CD4-positive, alpha-beta T cell treated with Interleukin-17A for 1 hour (primary cell): ENCODE measurements around the gene MYL9.

Source experiments
- DNase-seq: peaks from one replicate; pipeline ENCODE4 v3.0.0-alpha.2; 2020

Gene MYL9

DNA sequence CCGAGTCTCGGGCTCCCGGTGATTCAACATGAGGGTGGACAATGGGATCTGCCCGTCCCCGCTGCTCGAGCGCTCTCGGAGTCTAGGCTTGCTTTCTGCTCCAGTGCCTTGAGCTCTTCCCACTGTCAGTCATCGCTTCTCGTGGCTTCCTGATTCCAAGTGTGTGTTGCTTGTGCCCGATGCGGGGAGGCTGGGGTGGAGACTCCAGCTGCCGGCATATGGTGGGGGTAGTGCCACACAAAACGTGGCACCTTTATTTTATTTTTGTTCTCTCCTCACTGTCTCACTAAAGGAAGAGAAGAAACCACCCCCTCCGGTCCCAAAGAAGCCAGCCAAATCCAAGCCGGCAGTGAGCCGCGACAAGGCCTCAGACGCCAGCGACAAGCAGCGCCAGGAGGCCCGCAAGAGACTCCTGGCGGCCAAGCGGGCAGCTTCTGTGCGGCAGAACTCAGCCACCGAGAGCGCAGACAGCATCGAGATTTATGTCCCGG lies 14.8 kb upstream of the MYL9 start:
- DNase-seq = no peak

DNA sequence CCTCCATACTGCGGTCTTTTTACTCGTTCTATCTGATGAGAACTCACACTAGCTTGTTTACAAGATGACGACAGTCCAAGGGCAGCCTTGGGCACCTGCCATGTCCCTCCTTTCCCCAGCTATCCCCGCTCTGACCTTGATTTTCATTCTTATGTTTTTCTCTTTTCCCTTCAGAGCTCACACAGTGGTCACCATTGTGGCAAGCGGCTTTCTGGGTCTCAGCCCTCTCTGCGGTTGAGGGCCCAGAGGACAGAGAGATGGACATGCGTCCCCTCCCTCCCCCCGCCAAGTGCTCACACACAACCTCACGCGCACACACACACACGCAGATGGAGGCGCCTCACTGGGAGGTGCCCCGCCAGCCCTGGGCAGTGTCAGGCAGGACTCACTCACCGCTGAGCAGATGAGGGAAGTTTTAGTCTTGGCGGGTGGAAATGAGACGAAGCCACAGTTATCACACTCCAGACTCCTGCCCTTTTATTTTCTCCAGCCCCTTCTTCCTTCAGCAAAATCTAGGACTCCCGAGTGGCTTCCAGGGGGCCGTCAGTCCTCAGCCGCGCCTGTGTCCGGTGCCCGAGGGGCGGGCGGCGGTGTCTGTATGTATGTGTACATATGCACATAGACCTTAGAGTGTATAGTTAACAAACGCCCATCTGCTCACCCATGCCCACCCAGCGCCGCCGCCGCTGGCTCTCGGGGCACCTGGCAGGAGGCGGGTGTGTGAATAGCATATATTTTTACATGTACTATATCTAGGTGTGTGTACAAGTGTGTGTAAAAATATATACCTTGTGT lies 13.8 kb upstream of the MYL9 start:
- DNase-seq = no peak

- no peak for DNase-seq
These were observed 13.0 kb upstream of the MYL9 start for GRCh38 chr20:36528176-36528874.

DNA sequence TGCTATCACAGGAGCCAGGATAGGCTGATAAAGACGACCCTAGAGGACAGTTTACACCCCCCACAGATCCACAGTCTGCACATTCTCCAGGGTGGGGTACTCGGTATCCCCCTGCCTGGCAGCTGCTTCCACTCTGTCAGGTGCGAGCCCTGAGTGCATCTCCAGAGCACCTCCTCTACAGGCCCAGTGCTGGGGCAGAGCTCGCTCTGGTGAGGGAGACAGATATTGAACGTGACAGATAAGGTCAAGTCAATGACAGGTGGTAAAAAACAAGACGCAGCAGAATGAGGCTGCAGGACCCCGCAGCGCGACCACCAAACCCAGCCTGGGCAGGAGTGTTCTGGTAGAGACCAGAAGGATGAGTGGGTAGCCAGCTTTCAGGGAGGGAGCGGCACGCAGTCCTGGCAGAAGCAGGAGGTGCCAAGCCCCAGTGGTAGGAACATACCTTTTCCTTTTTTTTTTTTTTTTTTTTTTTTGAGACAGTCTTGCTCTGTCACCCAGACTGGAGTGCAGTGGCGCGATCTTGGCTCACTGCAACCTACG lies 12.4 kb upstream of the MYL9 start:
- no peak for DNase-seq

GRCh38 chr20:36532388-36532787 lies 8.9 kb upstream of the MYL9 start:
- no peak for DNase-seq

GRCh38 chr20:36532822-36533221 lies 8.5 kb upstream of the MYL9 start:
- DNase-seq = no peak

DNA sequence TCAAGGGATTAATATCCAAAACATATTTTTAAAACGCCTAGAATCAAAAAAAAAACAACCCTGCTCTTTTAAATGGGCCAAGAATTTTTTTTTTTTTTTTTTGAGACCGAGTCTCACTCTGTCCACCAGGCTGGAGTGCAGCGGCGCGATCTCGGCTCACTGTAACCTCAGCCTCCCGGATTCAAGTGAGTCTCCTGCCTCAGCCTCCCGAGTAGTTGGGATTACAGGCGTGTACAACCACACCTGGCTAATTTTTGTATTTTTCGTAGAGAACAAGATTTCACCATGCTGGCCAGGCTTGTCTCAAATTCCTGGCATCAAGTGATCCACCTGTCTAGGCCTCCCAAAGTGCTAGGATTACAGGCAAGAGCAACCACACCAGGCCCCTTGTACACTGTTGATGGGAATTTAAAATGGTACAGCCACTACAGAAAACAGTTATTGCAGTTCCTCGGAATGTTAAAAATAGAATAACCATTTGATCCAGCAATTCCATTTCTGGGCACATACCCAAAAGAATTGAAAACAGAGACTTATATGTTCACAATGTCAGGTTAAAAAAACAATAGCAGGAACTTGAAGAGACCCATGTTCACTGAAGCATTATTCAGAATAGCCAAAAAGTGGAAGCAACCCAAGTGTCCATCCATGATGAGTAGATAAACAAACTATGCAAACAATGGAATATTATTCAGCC lies 3.1 kb upstream of the MYL9 start:
- DNase-seq = no peak

GRCh38 chr20:36540551-36541211 lies 638 bp upstream of the MYL9 start:
- no peak for DNase-seq

DNA sequence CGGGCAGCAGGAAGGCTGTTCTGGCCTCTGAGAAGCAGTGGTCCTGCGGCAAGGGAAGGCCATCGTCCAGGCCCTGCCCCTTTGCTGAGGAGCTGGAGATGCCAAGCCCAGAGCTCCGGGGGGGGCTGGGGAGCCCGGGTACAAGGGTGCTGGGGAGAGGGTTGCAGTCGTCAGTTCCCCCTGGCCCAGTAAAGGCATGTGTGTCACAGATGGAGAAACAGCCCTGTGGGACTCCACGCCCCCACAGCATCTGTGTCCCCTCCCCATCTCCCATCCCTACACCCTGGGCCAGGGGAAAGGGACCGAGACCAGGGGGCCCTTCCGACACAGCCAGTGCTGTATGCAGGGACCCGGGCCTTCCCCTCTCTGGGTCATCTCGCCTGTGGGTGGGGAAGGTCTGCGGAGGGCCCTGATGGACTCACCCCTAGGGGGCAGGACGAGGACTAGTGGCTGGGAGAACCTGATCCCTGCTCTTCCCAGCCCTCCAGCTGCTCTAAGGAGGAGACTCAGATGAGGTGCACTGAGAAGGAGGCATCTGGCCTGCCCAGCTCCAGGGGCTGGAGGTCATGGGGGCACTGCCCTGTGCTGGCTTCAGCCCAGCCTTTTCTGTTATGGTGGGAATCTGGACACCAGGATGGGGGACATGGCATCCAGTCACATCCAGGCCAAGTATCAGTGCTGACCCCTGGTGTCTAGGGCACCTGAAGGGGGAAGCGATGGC lies 609 bp downstream of the MYL9 start:
- DNase-seq = no peak

GRCh38 chr20:36542516-36543183 lies 1.3 kb downstream of the MYL9 start:
- DNase-seq = no peak

- no peak for DNase-seq
These were observed 2.1 kb downstream of the MYL9 start for GRCh38 chr20:36543184-36544133.

GRCh38 chr20:36544134-36545018 lies 3.1 kb downstream of the MYL9 start:
- no peak for DNase-seq

- DNase-seq = no peak
These were observed 4.9 kb downstream of the MYL9 start for GRCh38 chr20:36546111-36546736.

DNA sequence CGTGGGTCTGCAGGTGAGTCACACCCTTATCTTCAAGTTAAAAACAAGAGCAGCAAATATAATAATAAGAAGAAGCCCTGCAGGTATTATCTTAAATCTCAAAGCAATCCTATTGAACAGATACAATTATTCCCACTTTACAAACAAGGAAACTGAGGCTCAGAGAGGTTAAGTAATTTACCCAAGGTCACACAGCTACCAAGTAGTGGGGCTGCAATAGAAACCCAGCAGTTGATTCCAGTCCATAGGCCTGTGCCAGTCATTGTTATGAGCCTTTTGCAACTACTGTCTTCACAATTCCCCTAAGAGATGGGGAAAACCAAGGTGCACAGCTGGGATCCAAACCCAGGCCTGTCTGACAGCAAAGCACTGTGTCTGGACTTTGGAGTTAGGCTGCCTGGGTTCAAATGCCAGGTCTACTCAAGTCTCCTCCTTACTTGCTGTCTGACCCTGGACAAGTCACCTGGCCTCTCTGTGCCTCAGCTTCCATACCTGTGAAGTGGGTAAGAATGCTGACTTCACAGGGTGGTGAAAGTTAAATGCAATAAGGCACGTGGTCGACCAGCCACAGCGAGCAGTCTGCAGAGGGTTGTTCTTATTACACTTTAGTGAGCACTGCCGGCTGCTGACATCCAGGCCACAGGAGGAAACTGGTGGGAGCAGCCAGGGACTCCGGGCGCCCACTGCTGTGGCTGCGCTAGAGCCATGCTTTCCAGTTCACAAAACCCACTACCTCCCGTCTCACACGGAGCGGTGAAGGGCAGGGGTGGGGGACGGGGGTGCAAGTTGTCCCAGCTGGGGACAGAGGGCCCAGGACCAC lies 6.1 kb downstream of the MYL9 start:
- DNase-seq = no peak

DNA sequence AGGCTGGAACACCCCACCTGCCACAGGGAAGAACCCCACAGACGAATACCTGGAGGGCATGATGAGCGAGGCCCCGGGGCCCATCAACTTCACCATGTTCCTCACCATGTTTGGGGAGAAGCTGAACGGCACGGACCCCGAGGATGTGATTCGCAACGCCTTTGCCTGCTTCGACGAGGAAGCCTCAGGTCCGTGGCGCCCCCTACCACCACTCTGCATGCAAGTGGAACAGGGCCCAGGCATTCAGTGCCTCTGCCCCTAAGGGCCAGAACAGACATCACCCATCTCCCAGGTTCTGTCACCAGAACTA lies 6.6 kb downstream of the MYL9 start:
- DNase-seq = no peak

DNA sequence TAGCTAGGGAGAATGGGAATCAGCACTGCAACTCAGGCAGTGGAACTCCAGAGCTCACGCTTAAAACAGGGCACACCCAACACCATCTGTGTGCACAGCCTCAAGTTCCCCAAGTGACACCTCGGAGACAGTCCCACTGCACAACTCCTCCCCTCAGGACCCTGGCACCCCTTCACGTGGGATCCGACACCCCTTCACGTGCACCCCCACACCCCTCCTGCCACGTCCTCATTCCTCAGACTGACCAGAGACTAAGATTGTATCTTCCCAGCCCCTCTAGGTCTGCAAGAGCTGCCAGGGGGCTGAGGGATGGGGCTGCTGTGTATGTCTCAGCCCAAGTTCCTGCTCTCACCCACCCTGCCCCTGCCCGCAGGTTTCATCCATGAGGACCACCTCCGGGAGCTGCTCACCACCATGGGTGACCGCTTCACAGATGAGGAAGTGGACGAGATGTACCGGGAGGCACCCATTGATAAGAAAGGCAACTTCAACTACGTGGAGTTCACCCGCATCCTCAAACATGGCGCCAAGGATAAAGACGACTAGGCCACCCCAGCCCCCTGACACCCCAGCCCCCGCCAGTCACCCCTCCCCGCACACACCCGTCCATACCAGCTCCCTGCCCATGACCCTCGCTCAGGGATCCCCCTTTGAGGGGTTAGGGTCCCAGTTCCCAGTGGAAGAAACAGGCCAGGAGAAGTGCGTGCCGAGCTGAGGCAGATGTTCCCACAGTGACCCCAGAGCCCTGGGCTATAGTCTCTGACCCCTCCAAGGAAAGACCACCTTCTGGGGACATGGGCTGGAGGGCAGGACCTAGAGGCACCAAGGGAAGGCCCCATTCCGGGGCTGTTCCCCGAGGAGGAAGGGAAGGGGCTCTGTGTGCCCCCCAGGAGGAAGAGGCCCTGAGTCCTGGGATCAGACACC lies 7.6 kb downstream of the MYL9 start:
- DNase-seq = no peak

DNA sequence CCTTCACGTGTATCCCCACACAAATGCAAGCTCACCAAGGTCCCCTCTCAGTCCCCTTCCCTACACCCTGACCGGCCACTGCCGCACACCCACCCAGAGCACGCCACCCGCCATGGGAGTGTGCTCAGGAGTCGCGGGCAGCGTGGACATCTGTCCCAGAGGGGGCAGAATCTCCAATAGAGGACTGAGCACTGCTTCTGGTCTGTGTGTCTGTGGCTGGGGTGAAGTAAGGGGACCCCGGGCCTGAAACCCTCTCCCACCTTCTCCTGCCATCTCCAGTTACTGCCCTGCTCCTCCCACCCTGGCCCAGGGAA lies 8.3 kb downstream of the MYL9 start:
- no peak for DNase-seq
